Panc1 (cell line): ENCODE measurements around the gene NOP56. TPM values are rescaled to one million over a fixed set of nuclear protein-coding genes. Genes with fewer than 3 reads are reported as not detected.
"Not testable (repeated sequence)": the region's sequence is repeated elsewhere in the genome, so short reads cannot be mapped to it uniquely, and the experiment has no call there.

ENCODE experiments used
- ATAC-seq: fragments of 200-7000 bp; cut with Tn5 transposase; 2 replicates; pipeline ENCODE4 v1.9.1; 2020; ENCODE audit warnings: mild to moderate bottlenecking, moderate library complexity
- BruUV-seq: library from RNA; stranded (reverse); fragments of 400-500 nt; replicated peaks from 2 replicates; lab custom pipeline; 2021; lab: Mats Ljungman, UMichigan
- CTCF ChIA-PET: fragments of 300-600 bp; sonication (Branson Sonifier 250); formaldehyde crosslinking; loops from one replicate; lab custom pipeline; 2022; ENCODE audit warnings: antibody characterized with exemption; lab: Charles Lee
- POLR2A ChIA-PET: fragments of 300-600 bp; sonication (Branson Sonifier 250); formaldehyde crosslinking; loops from one replicate; lab custom pipeline; 2022; ENCODE audit warnings: antibody characterized with exemption; lab: Charles Lee
- DNase-seq: peaks from one replicate; pipeline ENCODE4 v3.0.0-alpha.2; 2010; ENCODE audit warnings: low read depth, low spot score
- H3K27ac ChIP-seq: 2 replicates; pipeline ENCODE4 v1.5.1; 2011; ENCODE audit warnings: mild to moderate bottlenecking, low read length, inconsistent platforms
- H3K27me3 ChIP-seq: fragments of 200-500 bp; sonication (Bioruptor generic); 2 replicates; pipeline ENCODE4 v1.6.0; 2014; ENCODE audit warnings: low read length, inconsistent platforms; ENCODE audit not compliant: control insufficient read depth, insufficient read depth
- H3K36me3 ChIP-seq: fragments of 200-500 bp; sonication (Bioruptor generic); 2 replicates; pipeline ENCODE4 v1.5.1; 2014; ENCODE audit warnings: inconsistent platforms, mild to moderate bottlenecking, low read length, moderate library complexity; ENCODE audit not compliant: control insufficient read depth, insufficient read depth
- H3K4me1 ChIP-seq: 2 replicates; pipeline ENCODE4 v1.5.1; 2011; ENCODE audit warnings: inconsistent platforms, mild to moderate bottlenecking, low read length, moderate library complexity; ENCODE audit not compliant: control insufficient read depth, insufficient read depth
- H3K4me3 ChIP-seq, 2 experiments: 2 replicates each; pipeline ENCODE4 v1.5.1; 2011 to 2012; ENCODE audit warnings: low read depth in 2 of 2, low read length in 2 of 2, mild to moderate bottlenecking in 2 of 2, inconsistent platforms in 1 of 2, moderate library complexity in 1 of 2
- H3K9me3 ChIP-seq: fragments of 200-500 bp; sonication (Bioruptor generic); 2 replicates; pipeline ENCODE4 v1.5.1; 2014; ENCODE audit warnings: low read depth, mild to moderate bottlenecking, inconsistent platforms, low read length, moderate library complexity; ENCODE audit not compliant: control insufficient read depth, insufficient read depth
- CTCF ChIP-seq: fragments of 450-650 bp; IDR thresholded peaks from 2 replicates; pipeline ENCODE4 v1.5.1; 2017; ENCODE audit warnings: mild to moderate bottlenecking
- POLR2AphosphoS5 ChIP-seq: IDR thresholded peaks from 2 replicates; pipeline ENCODE4 v1.6.1; 2012; ENCODE audit warnings: mild to moderate bottlenecking, low read depth, low read length, moderate library complexity
- REST ChIP-seq, 2 experiments: IDR thresholded peaks; 2 replicates each; pipeline ENCODE4 v1.6.1; 2011 to 2012; ENCODE audit warnings: low read depth in 2 of 2, control low read depth in 1 of 2, low read length in 1 of 2, mild to moderate bottlenecking in 1 of 2, moderate library complexity in 1 of 2; ENCODE audit not compliant: insufficient read depth in 1 of 2
- SIN3A ChIP-seq: IDR thresholded peaks from 2 replicates; pipeline ENCODE4 v1.6.1; 2012; ENCODE audit warnings: low read depth, mild to moderate bottlenecking, low read length, moderate library complexity, borderline replicate concordance; ENCODE audit not compliant: insufficient read depth
- TCF7L2 ChIP-seq: IDR thresholded peaks from 2 replicates; pipeline ENCODE4 v1.6.1; 2011; ENCODE audit warnings: mild to moderate bottlenecking, low read depth, low read length, inconsistent platforms
- in situ Hi-C: cut with HindIII; loops from 2 replicates; pipeline ENCODE4 v1.10.0; 2016; ENCODE audit warnings: low sequenced_read_pairs, low pct_unique_long_range_greater_than_20kb
- intact Hi-C: fragments of 100-400 bp; cut with micrococcal nuclease; formaldehyde crosslinking; loops from one replicate; pipeline ENCODE4 v1.10.0; 2022; ENCODE audit not compliant: unreplicated experiment
- total RNA-seq: library from RNA; stranded (reverse); gene quantifications from one replicate; pipeline ENCODE4 v1.2.1, GENCODE V29; 2021; ENCODE audit not compliant: unreplicated experiment

Gene NOP56
- total RNA-seq, 1 experiment from 2014 or later: 354 TPM

GRCh38 chr20:2684817-2685216 lies 32.4 kb downstream of the NOP56 start:
- in situ Hi-C loops, H3K27me3 ChIP-seq, H3K4me3 ChIP-seq, H3K36me3 ChIP-seq, ATAC-seq, H3K27ac ChIP-seq, POLR2A ChIA-PET, DNase-seq, H3K4me1 ChIP-seq, BruUV-seq, H3K9me3 ChIP-seq: not testable (repeated sequence)
- intact Hi-C loops: loop anchor here (5.0 kb wide), 2 partner anchors 57 to 167 kb away; no protein-coding TSS in a partner anchor
- CTCF ChIA-PET: interaction anchor here (0.6 kb wide), 1 partner anchor 15 kb away, joined by 5 read pairs; no protein-coding TSS in a partner anchor

DNA sequence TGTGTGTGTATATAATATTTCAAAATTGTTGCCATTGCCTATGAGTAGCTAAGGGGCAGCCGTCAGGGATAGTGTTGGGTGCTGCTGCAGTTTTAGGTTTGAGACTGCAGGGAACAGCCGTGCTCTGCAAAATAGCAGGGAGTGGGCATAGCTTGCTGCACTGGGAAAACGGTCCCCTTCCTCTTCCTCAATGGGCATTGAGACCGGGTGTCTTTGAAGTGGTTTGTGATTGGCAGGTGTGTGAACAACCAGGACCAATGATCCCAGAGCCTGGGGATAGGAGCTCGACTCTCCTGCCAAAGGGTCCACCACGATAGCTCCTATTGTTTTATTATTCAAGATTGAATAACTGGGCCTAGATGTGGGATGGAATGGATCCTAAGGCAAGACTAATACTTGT lies 35.1 kb downstream of the NOP56 start:
- DNase-seq (no peak), ATAC-seq (no peak)
- Histone ChIP-seq H3K4me1 (peaks cover 7% of the 10 kb centered on the region; the same call in 1 of the 2 replicates), H3K4me3 (no peak overlapping the region), H3K9me3 (no peaks in the 10 kb centered on the region), H3K27me3 (no peaks in the 10 kb centered on the region), H3K27ac (no peak overlapping the region), H3K36me3 (no peaks in the 10 kb centered on the region)
- intact Hi-C loops: loop anchor here (5.0 kb wide), 2 partner anchors 55 to 165 kb away; no protein-coding TSS in a partner anchor
- in situ Hi-C loops: no loop called here
- CTCF ChIA-PET: interaction anchor here (0.6 to 1.5 kb wide), 2 partner anchors 16 to 145 kb away, joined by 3 to 4 read pairs; no protein-coding TSS in a partner anchor
- TF ChIP-seq TCF7L2 (peak; percentile 50; the same call in 1 of the 2 replicates), CTCF (no peak)
- POLR2A ChIA-PET: no interaction called here
- no TSS peak for BruUV-seq

DNA sequence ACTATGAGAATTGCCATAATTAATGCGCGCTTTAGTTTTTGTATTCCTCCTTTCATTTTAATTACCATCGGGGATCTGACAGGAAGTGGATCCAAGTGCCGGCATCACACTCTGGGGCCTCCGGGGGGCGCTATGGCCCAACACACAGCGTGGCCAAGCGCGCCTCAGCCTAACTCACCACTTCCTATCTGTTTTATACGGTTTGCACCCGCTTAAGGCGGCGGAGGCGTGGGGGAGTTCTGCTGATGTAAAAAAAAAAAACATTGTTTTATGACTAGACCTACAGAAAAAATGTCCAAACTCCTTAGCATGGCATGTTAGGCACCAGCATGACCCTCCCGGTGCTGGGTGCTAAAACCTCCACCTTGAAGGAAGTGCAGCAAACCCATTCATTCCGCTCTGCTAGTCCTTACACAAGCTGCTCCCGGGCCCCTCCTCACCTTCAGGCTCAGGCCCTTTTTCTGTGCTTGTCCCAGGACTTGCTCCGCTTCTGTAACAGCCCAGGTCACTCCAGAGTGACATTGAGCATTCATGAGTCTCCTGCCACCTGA lies 35.7 kb downstream of the NOP56 start:
- ChIA-PET CTCF (interaction anchor here (0.6 to 1.5 kb wide), 2 partner anchors 17 to 146 kb away, joined by 3 to 4 read pairs; no protein-coding TSS in a partner anchor), POLR2A (no interaction called here)
- H3K27ac ChIP-seq: no peak overlapping the region
- H3K9me3 ChIP-seq: no peaks in the 10 kb centered on the region
- no peaks in the 10 kb centered on the region for H3K36me3 ChIP-seq
- no TSS peak for BruUV-seq
- H3K4me3 ChIP-seq: no peak overlapping the region; a peak in 1 of 4 replicates
- no peak for TF ChIP-seq TCF7L2
- peak; percentile 90 for TF ChIP-seq CTCF
- TF ChIP-seq REST (IDR thresholded peaks at IDR 0.05; ENCODE audit: insufficient read depth in 1 of 2, low read depth in 2 of 2, low read length in 1 of 2): no peak
- TF ChIP-seq POLR2AphosphoS5: no peak
- TF ChIP-seq SIN3A: no peak
- DNase-seq: no peak
- H3K4me1 ChIP-seq: peaks cover 7% of the 10 kb centered on the region; the same call in 1 of the 2 replicates
- no peaks in the 10 kb centered on the region for H3K27me3 ChIP-seq
- no peak for ATAC-seq
- intact Hi-C loops (loop anchor here (5.0 kb wide), 2 partner anchors 54 to 164 kb away; no protein-coding TSS in a partner anchor), in situ Hi-C loops (no loop called here)
